ENCODE measurements around the gene SLFN14. TPM values are rescaled to one million over a fixed set of nuclear protein-coding genes. Genes with fewer than 3 reads are reported as not detected.

The SLFN14 gene
- under 1 TPM; 0.19 to 0.32 TPM for total RNA-seq

- CTCF ChIA-PET, result no interaction called here
- POLR2A ChIA-PET, result interaction anchor here (1.0 kb wide), 1 partner anchor 9 kb away, joined by 3 read pairs; no protein-coding TSS in a partner anchor
Measured at GRCh38 chr17:35560703-35561102, at the start of gene SLFN14. Gene SLFN14, minus strand, starts transcription at chr17:35560819. Its CDS starts 2,757 bp downstream, at chr17:35558062.

GRCh38 chr17:35609831-35610230 is 49.2 kb upstream of the SLFN14 start:
- CTCF ChIA-PET, result no interaction called here
- POLR2A ChIA-PET, result no interaction called here

GRCh38 chr17:35607239-35607847 is 46.7 kb upstream of the SLFN14 start:
- POLR2A ChIA-PET, result interaction anchor here (0.6 to 0.7 kb wide), 4 partner anchors 9 to 292 kb away, joined by 3 to 9 read pairs (median 4); no protein-coding TSS in a partner anchor
- CTCF ChIA-PET, result interaction anchor here (0.7 to 1.2 kb wide), 2 partner anchors 12 to 136 kb away, joined by 3 read pairs; no protein-coding TSS in a partner anchor

GRCh38 chr17:35605678-35606077 is 45.1 kb upstream of the SLFN14 start:
- CTCF ChIA-PET, result no interaction called here
- POLR2A ChIA-PET, result no interaction called here

- POLR2A ChIA-PET, result no interaction called here
- CTCF ChIA-PET, result interaction anchor here (1.1 kb wide), 1 partner anchor 10 kb away, joined by 3 read pairs; no protein-coding TSS in a partner anchor
Measured at GRCh38 chr17:35603674-35604073, 43.1 kb upstream of the SLFN14 start.

GRCh38 chr17:35597604-35598003 is 37.0 kb upstream of the SLFN14 start:
- CTCF ChIA-PET, result interaction anchor here (0.8 kb wide), 1 partner anchor 30 kb away, joined by 3 read pairs; no protein-coding TSS in a partner anchor

GRCh38 chr17:35596530-35597233 is 36.1 kb upstream of the SLFN14 start:
- ChIA-PET POLR2A (no interaction called here), CTCF (no interaction called here)

More at GRCh38 chr17:35597604-35598003, 37.0 kb upstream of the SLFN14 start:
- POLR2A ChIA-PET, result no interaction called here

- CTCF ChIA-PET, result no interaction called here
- POLR2A ChIA-PET, result no interaction called here
Measured at GRCh38 chr17:35596072-35596471, 35.5 kb upstream of the SLFN14 start.

GRCh38 chr17:35588196-35588920 is 27.7 kb upstream of the SLFN14 start:
- POLR2A ChIA-PET, result interaction anchor here (0.6 to 1.6 kb wide), 4 partner anchors 10 to 275 kb away, joined by 4 to 14 read pairs (median 5); partner anchors contain the start of genes PEX12 and SLFN11
- CTCF ChIA-PET, result interaction anchor here (0.6 to 1.5 kb wide), 4 partner anchors 46 to 216 kb away, joined by 3 to 6 read pairs (median 4); no protein-coding TSS in a partner anchor

- ChIA-PET CTCF (interaction anchor here (1.0 to 1.2 kb wide), 3 partner anchors 9 to 177 kb away, joined by 3 read pairs; partner anchors contain the start of gene PEX12), POLR2A (interaction anchor here (0.7 to 1.2 kb wide), 3 partner anchors 8 to 19 kb away, joined by 3 to 6 read pairs (median 5); partner anchors contain the start of gene PEX12)
Measured at GRCh38 chr17:35587074-35587961, 26.7 kb upstream of the SLFN14 start, which contains the start of gene AP2B1. Gene AP2B1, plus strand, starts transcription at chr17:35587322. Its CDS starts 6,709 bp downstream, at chr17:35594031.

- CTCF ChIA-PET, result interaction anchor here (1.0 to 1.2 kb wide), 3 partner anchors 8 to 178 kb away, joined by 3 read pairs; partner anchors contain the start of gene PEX12
- POLR2A ChIA-PET, result interaction anchor here (0.7 to 1.2 kb wide), 3 partner anchors 8 to 19 kb away, joined by 3 to 6 read pairs (median 5); partner anchors contain the start of gene PEX12
Measured at GRCh38 chr17:35586569-35587073, 26.0 kb upstream of the SLFN14 start.

GRCh38 chr17:35584061-35584460 is 23.4 kb upstream of the SLFN14 start:
- POLR2A ChIA-PET, result no interaction called here

GRCh38 chr17:35578929-35579432 is 18.4 kb upstream of the SLFN14 start:
- CTCF ChIA-PET, result interaction anchor here (0.9 to 1.6 kb wide), 8 partner anchors 8 to 230 kb away, joined by 3 to 6 read pairs (median 4); partner anchors contain the start of genes AP2B1 and TAF15
- POLR2A ChIA-PET, result interaction anchor here (0.7 to 2.2 kb wide), 9 partner anchors 8 to 266 kb away, joined by 3 to 16 read pairs (median 5); partner anchors contain the start of gene AP2B1

More at GRCh38 chr17:35584061-35584460, 23.4 kb upstream of the SLFN14 start:
- CTCF ChIA-PET, result no interaction called here

- ChIA-PET POLR2A (interaction anchor here (0.6 to 2.2 kb wide), 13 partner anchors 9 to 509 kb away, joined by 3 to 16 read pairs (median 3); partner anchors contain the start of genes AP2B1, SLFN11 and SLFN13), CTCF (interaction anchor here (0.9 to 1.6 kb wide), 8 partner anchors 8 to 230 kb away, joined by 3 to 6 read pairs (median 4); partner anchors contain the start of genes AP2B1 and TAF15)
Measured at GRCh38 chr17:35578197-35578928, 17.7 kb upstream of the SLFN14 start, which contains the start of gene PEX12. Gene PEX12, minus strand, starts transcription at chr17:35578571. Its CDS starts 550 bp downstream, at chr17:35578021.

- ChIA-PET CTCF (interaction anchor here (1.0 to 1.5 kb wide), 5 partner anchors 9 to 45 kb away, joined by 3 to 6 read pairs (median 4); partner anchors contain the start of gene AP2B1), POLR2A (interaction anchor here (0.6 to 2.2 kb wide), 7 partner anchors 10 to 508 kb away, joined by 3 to 16 read pairs (median 3); partner anchors contain the start of genes SLFN11 and SLFN13)
Measured at GRCh38 chr17:35577830-35578196, 17.2 kb upstream of the SLFN14 start.

GRCh38 chr17:35575759-35576158 is 15.1 kb upstream of the SLFN14 start:
- ChIA-PET POLR2A (interaction anchor here (0.7 kb wide), 1 partner anchor 45 kb away, joined by 5 read pairs; no protein-coding TSS in a partner anchor), CTCF (no interaction called here)

Measured in activated CD8-positive, alpha-beta memory T cell treated with anti-CD3 and anti-CD28 coated beads for 36 hours (primary cell).